Uterus (tissue), 2 donors: ENCODE results near the gene CAMTA1.

Experiments used
- POLR2A ChIP-seq, 2 donors: fragments of 450-650 bp; IDR thresholded peaks; one replicate each; pipeline ENCODE4 v1.6.1; 2016; ENCODE audit warnings: antibody characterized with exemption in 2 of 2, mild to moderate bottlenecking in 1 of 2, moderate library complexity in 1 of 2
- TF ChIP-seq, protein P1 (sequence below), 4 experiments: fragments of 200-600 bp in 2 of 4; fragments of 450-650 bp in 2 of 4; sonication (generic) in 2 of 4; IDR thresholded peaks; one replicate each; pipeline ENCODE4 v1.5.1; 2016 to 2019; ENCODE audit warnings: antibody characterized with exemption in 4 of 4, mild to moderate bottlenecking in 2 of 4, moderate library complexity in 1 of 4

DNA sequence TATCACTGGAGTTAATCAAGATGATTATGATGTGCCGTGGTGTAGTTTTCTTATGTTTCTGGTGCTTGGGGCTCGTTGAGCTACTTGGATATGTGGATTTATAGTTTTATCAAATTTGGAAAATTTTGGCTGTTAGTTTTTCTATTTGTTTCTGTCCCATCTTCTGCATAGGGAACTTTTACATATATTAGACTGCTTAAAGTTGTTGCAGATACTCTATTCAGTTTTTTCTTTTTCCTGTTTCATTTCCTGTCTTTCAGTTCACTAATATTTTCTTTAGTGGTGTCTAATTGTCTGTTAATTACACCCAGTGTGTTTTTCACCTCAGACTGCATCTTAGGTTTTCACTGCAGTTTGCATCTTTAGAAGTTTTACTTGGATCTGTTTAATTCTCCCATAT, 247.7 kb downstream of the CAMTA1 start:
- TF ChIP-seq, protein P1, sequence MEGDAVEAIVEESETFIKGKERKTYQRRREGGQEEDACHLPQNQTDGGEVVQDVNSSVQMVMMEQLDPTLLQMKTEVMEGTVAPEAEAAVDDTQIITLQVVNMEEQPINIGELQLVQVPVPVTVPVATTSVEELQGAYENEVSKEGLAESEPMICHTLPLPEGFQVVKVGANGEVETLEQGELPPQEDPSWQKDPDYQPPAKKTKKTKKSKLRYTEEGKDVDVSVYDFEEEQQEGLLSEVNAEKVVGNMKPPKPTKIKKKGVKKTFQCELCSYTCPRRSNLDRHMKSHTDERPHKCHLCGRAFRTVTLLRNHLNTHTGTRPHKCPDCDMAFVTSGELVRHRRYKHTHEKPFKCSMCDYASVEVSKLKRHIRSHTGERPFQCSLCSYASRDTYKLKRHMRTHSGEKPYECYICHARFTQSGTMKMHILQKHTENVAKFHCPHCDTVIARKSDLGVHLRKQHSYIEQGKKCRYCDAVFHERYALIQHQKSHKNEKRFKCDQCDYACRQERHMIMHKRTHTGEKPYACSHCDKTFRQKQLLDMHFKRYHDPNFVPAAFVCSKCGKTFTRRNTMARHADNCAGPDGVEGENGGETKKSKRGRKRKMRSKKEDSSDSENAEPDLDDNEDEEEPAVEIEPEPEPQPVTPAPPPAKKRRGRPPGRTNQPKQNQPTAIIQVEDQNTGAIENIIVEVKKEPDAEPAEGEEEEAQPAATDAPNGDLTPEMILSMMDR (IDR thresholded peaks at IDR 0.05) = no peak
- no peak for TF ChIP-seq POLR2A (IDR thresholded peaks at IDR 0.05)
